Endodermal cell (in vitro differentiated cells): ENCODE measurements around the gene ENPP1. TPM values are rescaled to one million over a fixed set of nuclear protein-coding genes. Genes with fewer than 3 reads are reported as not detected.

Source experiments
- DNase-seq: peaks from one replicate; pipeline ENCODE4 v3.0.0-alpha.2; 2017
- H3K27ac ChIP-seq: 2 replicates; pipeline ENCODE4 v1.5.1; 2013; ENCODE audit warnings: mild to moderate bottlenecking, low read depth, low read length, moderate library complexity
- H3K27me3 ChIP-seq: 2 replicates; pipeline ENCODE4 v1.6.1; 2013; ENCODE audit warnings: mild to moderate bottlenecking, low read length, moderate library complexity; ENCODE audit not compliant: insufficient read depth, control insufficient read depth, poor library complexity, severe bottlenecking
- H3K36me3 ChIP-seq: 2 replicates; pipeline ENCODE4 v1.7.0; 2013; ENCODE audit warnings: mild to moderate bottlenecking, low read length, moderate library complexity; ENCODE audit not compliant: control insufficient read depth, insufficient read depth
- H3K4me1 ChIP-seq: one replicate; pipeline ENCODE4 v1.7.0; 2013; ENCODE audit warnings: low read length; ENCODE audit not compliant: control insufficient read depth, insufficient read depth
- H3K4me3 ChIP-seq: 2 replicates; pipeline ENCODE4 v1.5.1; 2013; ENCODE audit warnings: mild to moderate bottlenecking, low read length, moderate library complexity
- H3K9ac ChIP-seq: 2 replicates; pipeline ENCODE4 v1.6.1; 2013; ENCODE audit warnings: mild to moderate bottlenecking, low read length, moderate library complexity; ENCODE audit not compliant: poor library complexity, severe bottlenecking; ENCODE audit errors: extremely low read depth
- H3K9me3 ChIP-seq: 2 replicates; pipeline ENCODE4 v1.6.1; 2013; ENCODE audit warnings: mild to moderate bottlenecking, low read length, moderate library complexity; ENCODE audit not compliant: control insufficient read depth
- H3K27ac Mint-ChIP-seq: 2 replicates; pipeline ENCODE4 v1.8.0; 2020; ENCODE audit warnings: mixed read lengths
- H3K27me3 Mint-ChIP-seq: 2 replicates; pipeline ENCODE4 v1.8.0; 2021; ENCODE audit warnings: mild to moderate bottlenecking, mixed read lengths; ENCODE audit not compliant: insufficient read depth
- H3K36me3 Mint-ChIP-seq: 2 replicates; pipeline ENCODE4 v1.8.0; 2020; ENCODE audit warnings: low read depth, mixed read lengths
- H3K4me1 Mint-ChIP-seq: 2 replicates; pipeline ENCODE4 v1.8.0; 2020; ENCODE audit warnings: mixed read lengths
- H3K4me3 Mint-ChIP-seq: 2 replicates; pipeline ENCODE4 v1.8.0; 2020; ENCODE audit warnings: mild to moderate bottlenecking, moderate library complexity, mixed read lengths
- H3K9me3 Mint-ChIP-seq: 2 replicates; pipeline ENCODE4 v1.8.0; 2020; ENCODE audit warnings: mild to moderate bottlenecking, mixed read lengths
- CTCF ChIP-seq: fragments of 200-600 bp; sonication (generic); conservative IDR thresholded peaks from 2 replicates; pipeline ENCODE4 v1.5.0; 2021; ENCODE audit warnings: antibody characterized with exemption, mild to moderate bottlenecking
- WGBS, 2 experiments: methylation state at CpG; one replicate each; pipeline versions ENCODE4 v1.1.5 to v1.1.7; 2013; ENCODE audit warnings: missing lambda C conversion rate in 2 of 2, mixed read lengths in 1 of 2; ENCODE audit not compliant: insufficient coverage in 1 of 2, insufficient read length in 1 of 2; 5-methylcytosine and 5-hydroxymethylcytosine counted together
- microRNA-seq: library from miRNA; unstranded; fragments of <30 nt; microRNA quantifications from one replicate; pipeline ENCODE4 v1.2.0, GENCODE V29; 2020; ENCODE audit warnings: borderline microRNAs expressed
- total RNA-seq, 2 donors: library from RNA; stranded (reverse); fragmentation: NEBNext Ultra II Directional in 1 of 2; extraction: Animal tissue kit (Norgen Biotek cat#: 25700) in 1 of 2; gene quantifications; 2 replicates in 1 of 2; 3 replicates in 1 of 2; pipeline ENCODE4 v1.2.1, GENCODE V29; 2021

The ENPP1 gene
- total RNA-seq, 2 donors from 2014 or later, result 11.6 to 16.1 TPM

- WGBS, 2 experiments, result 86 to 100% methylated on average over 2 to 8 of the region's 8 CpGs
- Mint-ChIP-seq H3K36me3 (no peaks in the 10 kb centered on the region), H3K27me3 (no peaks in the 10 kb centered on the region), H3K27ac (no peak overlapping the region), H3K4me3 (no peak overlapping the region), H3K9me3 (no peaks in the 10 kb centered on the region), H3K4me1 (peaks cover 6% of the 10 kb centered on the region)
- Histone ChIP-seq H3K4me1 (no peaks in the 10 kb centered on the region), H3K27ac (no peak overlapping the region), H3K4me3 (no peak overlapping the region), H3K36me3 (no peaks in the 10 kb centered on the region), H3K9ac (no peak overlapping the region), H3K9me3 (no peaks in the 10 kb centered on the region), H3K27me3 (no peaks in the 10 kb centered on the region)
- no peak for TF ChIP-seq CTCF
- no peak for DNase-seq
Measured at GRCh38 chr6:131937703-131938631, 130.1 kb downstream of the ENPP1 start.

Small RNA genes within 50 kb of the gene (microRNA-seq; reads per million reads assigned to microRNA genes)
- not detected for gene MIR548H5

Other genes with a start within 250 kb of the ENPP1 start
- gene ARG1, start 234.8 kb upstream of the ENPP1 start, total RNA-seq, result not detected
- 10 to 100 TPM; 23.3 to 26.2 TPM for gene MED23, start 179.8 kb upstream of the ENPP1 start, total RNA-seq
- not detected for gene ENPP3, start 170.7 kb upstream of the ENPP1 start, total RNA-seq
- not detected for gene OR2A4, start 106.6 kb upstream of the ENPP1 start, total RNA-seq
- not detected for gene CTAGE9, start 97.0 kb upstream of the ENPP1 start, total RNA-seq
- 10 to 100 TPM; 28.6 to 29.4 TPM for gene CCN2, start 143.4 kb downstream of the ENPP1 start, total RNA-seq